NCI-H526 (cell line): ENCODE results near the gene ADAMTS9.

ENCODE experiments used
- DNase-seq, 2 experiments: peaks; one replicate each; lab custom pipeline; 2025; lab: John Stamatoyannopoulos, UW

The ADAMTS9 gene

GRCh38 chr3:64533617-64534317 is 154.0 kb downstream of the ADAMTS9 start:
- peak; percentile 48 to 89 for DNase-seq

GRCh38 chr3:64530434-64531049 is 157.3 kb downstream of the ADAMTS9 start:
- DNase-seq, result peak in 1 of 2 experiments; percentile 68

- no peak for DNase-seq
These were observed 164.5 kb downstream of the ADAMTS9 start for GRCh38 chr3:64523324-64523723.

GRCh38 chr3:64520334-64520733 is 167.5 kb downstream of the ADAMTS9 start:
- no peak for DNase-seq

GRCh38 chr3:64518950-64519349 is 168.8 kb downstream of the ADAMTS9 start:
- DNase-seq, result no peak

GRCh38 chr3:64518496-64518895 is 169.3 kb downstream of the ADAMTS9 start:
- no peak for DNase-seq

GRCh38 chr3:64514889-64515288 is 172.9 kb downstream of the ADAMTS9 start:
- DNase-seq, result no peak

GRCh38 chr3:64509206-64509605 is 178.6 kb downstream of the ADAMTS9 start:
- no peak for DNase-seq

GRCh38 chr3:64508140-64508539 is 179.7 kb downstream of the ADAMTS9 start:
- no peak for DNase-seq

- DNase-seq, result no peak
These were observed 181.5 kb downstream of the ADAMTS9 start for GRCh38 chr3:64506255-64506654.

GRCh38 chr3:64505419-64505818 is 182.4 kb downstream of the ADAMTS9 start:
- DNase-seq, result no peak

- DNase-seq, result no peak
These were observed 185.5 kb downstream of the ADAMTS9 start for GRCh38 chr3:64502284-64502683.

- no peak for DNase-seq
These were observed 186.4 kb downstream of the ADAMTS9 start for GRCh38 chr3:64501298-64501906.

- DNase-seq, result no peak
These were observed 190.9 kb downstream of the ADAMTS9 start for GRCh38 chr3:64496786-64497490.

- no peak for DNase-seq
These were observed 191.9 kb downstream of the ADAMTS9 start for GRCh38 chr3:64495781-64496334.

- no peak for DNase-seq
These were observed 192.5 kb downstream of the ADAMTS9 start for GRCh38 chr3:64495121-64495780.

- no peak for DNase-seq
These were observed 193.3 kb downstream of the ADAMTS9 start for GRCh38 chr3:64494526-64494925.

- no peak for DNase-seq
These were observed 194.7 kb downstream of the ADAMTS9 start for GRCh38 chr3:64493149-64493548.

GRCh38 chr3:64491843-64492242 is 196.0 kb downstream of the ADAMTS9 start:
- no peak for DNase-seq

- no peak for DNase-seq
These were observed 197.5 kb downstream of the ADAMTS9 start for GRCh38 chr3:64490180-64490724.

GRCh38 chr3:64489361-64490044 is 198.3 kb downstream of the ADAMTS9 start:
- peak; percentile 87 to 91 for DNase-seq
